Calu3 (cell line): ENCODE data around the gene BCAS3. TPM values are rescaled to one million over a fixed set of nuclear protein-coding genes. Genes with fewer than 3 reads are reported as not detected.

Experiments used
- BruUV-seq: library from RNA; stranded (reverse); fragments of 400-500 nt; replicated peaks from 2 replicates; lab custom pipeline; 2021; lab: Mats Ljungman, UMichigan
- CTCF ChIA-PET: fragments of 300-600 bp; sonication (Branson Sonifier 250); formaldehyde crosslinking; loops from one replicate; lab custom pipeline; 2022; ENCODE audit warnings: antibody characterized with exemption; lab: Charles Lee
- DNase-seq: peaks from one replicate; pipeline ENCODE4 v3.0.0; 2022
- H3K27ac Mint-ChIP-seq: one replicate; pipeline ENCODE4 v1.8.0; 2022; ENCODE audit warnings: mixed read lengths; ENCODE audit not compliant: unreplicated experiment
- H3K27me3 Mint-ChIP-seq: one replicate; pipeline ENCODE4 v1.8.0; 2022; ENCODE audit warnings: mixed read lengths; ENCODE audit not compliant: unreplicated experiment
- H3K36me3 Mint-ChIP-seq: one replicate; pipeline ENCODE4 v1.8.0; 2022; ENCODE audit warnings: mild to moderate bottlenecking, moderate library complexity, mixed read lengths; ENCODE audit not compliant: insufficient read depth, unreplicated experiment
- H3K4me1 Mint-ChIP-seq: one replicate; pipeline ENCODE4 v1.8.0; 2022; ENCODE audit warnings: mild to moderate bottlenecking, low read depth, mixed read lengths; ENCODE audit not compliant: unreplicated experiment
- H3K4me3 Mint-ChIP-seq: one replicate; pipeline ENCODE4 v1.8.0; 2022; ENCODE audit warnings: mild to moderate bottlenecking, low read depth, moderate library complexity, mixed read lengths; ENCODE audit not compliant: unreplicated experiment
- H3K9me3 Mint-ChIP-seq: one replicate; pipeline ENCODE4 v1.8.0; 2022; ENCODE audit warnings: low read depth, mixed read lengths; ENCODE audit not compliant: unreplicated experiment
- intact Hi-C: fragments of 100-400 bp; cut with micrococcal nuclease; formaldehyde crosslinking; loops from one replicate; pipeline ENCODE4 v1.10.0; 2022; ENCODE audit not compliant: unreplicated experiment
- total RNA-seq: library from RNA; stranded (reverse); gene quantifications from 2 replicates; pipeline ENCODE4 v1.2.3, GENCODE V29; 2022
- TF ChIP-seq, protein P1 (sequence below): fragments of 200-600 bp; IDR thresholded peaks from one replicate; pipeline ENCODE4 v1.8.0; 2022; ENCODE audit warnings: antibody characterized with exemption; ENCODE audit not compliant: unreplicated experiment

BCAS3 gene
- total RNA-seq, 1 experiment from 2014 or later, result 10.9 TPM

GRCh38 chr17:60641126-60641525 is 36.5 kb upstream of the BCAS3 start:
- BruUV-seq, result no TSS peak
- CTCF ChIA-PET, result no interaction called here
- TF ChIP-seq, protein P1, sequence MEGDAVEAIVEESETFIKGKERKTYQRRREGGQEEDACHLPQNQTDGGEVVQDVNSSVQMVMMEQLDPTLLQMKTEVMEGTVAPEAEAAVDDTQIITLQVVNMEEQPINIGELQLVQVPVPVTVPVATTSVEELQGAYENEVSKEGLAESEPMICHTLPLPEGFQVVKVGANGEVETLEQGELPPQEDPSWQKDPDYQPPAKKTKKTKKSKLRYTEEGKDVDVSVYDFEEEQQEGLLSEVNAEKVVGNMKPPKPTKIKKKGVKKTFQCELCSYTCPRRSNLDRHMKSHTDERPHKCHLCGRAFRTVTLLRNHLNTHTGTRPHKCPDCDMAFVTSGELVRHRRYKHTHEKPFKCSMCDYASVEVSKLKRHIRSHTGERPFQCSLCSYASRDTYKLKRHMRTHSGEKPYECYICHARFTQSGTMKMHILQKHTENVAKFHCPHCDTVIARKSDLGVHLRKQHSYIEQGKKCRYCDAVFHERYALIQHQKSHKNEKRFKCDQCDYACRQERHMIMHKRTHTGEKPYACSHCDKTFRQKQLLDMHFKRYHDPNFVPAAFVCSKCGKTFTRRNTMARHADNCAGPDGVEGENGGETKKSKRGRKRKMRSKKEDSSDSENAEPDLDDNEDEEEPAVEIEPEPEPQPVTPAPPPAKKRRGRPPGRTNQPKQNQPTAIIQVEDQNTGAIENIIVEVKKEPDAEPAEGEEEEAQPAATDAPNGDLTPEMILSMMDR, result no peak
- Mint-ChIP-seq H3K9me3 (no peaks in the 10 kb centered on the region), H3K36me3 (peaks cover 5% of the 10 kb centered on the region), H3K4me1 (no peaks in the 10 kb centered on the region), H3K27me3 (no peaks in the 10 kb centered on the region), H3K27ac (no peak overlapping the region), H3K4me3 (no peak overlapping the region)
- intact Hi-C loops, result no loop called here
- no peak for DNase-seq

DNA sequence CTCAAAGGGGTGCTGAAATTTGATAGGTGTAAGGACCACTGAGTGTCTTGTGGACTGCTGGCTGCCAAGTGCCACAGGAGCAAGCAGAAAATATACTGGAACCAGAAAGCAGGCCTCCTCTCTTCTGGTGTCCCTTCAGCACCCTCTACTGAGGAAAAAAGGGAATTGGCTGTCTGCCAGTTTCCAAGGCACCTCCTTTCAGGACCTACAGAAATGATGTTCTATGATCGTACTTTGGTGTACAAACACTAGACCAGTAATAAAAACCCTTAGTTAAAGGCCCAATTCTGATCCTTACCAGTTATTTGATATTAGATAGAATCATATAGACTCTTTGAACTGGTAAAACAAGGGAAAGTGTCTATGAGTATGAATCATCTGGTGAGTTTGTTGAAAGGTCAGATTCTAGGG is 35.8 kb upstream of the BCAS3 start:
- peak; percentile 73 for DNase-seq
- Mint-ChIP-seq H3K4me1 (no peaks in the 10 kb centered on the region), H3K4me3 (no peak overlapping the region), H3K27me3 (no peaks in the 10 kb centered on the region), H3K27ac (no peak overlapping the region), H3K36me3 (peaks cover 5% of the 10 kb centered on the region), H3K9me3 (no peaks in the 10 kb centered on the region)
- TF ChIP-seq, protein P1, result peak; percentile 36
- CTCF ChIA-PET, result no interaction called here
- no TSS peak for BruUV-seq
- intact Hi-C loops, result no loop called here

DNA sequence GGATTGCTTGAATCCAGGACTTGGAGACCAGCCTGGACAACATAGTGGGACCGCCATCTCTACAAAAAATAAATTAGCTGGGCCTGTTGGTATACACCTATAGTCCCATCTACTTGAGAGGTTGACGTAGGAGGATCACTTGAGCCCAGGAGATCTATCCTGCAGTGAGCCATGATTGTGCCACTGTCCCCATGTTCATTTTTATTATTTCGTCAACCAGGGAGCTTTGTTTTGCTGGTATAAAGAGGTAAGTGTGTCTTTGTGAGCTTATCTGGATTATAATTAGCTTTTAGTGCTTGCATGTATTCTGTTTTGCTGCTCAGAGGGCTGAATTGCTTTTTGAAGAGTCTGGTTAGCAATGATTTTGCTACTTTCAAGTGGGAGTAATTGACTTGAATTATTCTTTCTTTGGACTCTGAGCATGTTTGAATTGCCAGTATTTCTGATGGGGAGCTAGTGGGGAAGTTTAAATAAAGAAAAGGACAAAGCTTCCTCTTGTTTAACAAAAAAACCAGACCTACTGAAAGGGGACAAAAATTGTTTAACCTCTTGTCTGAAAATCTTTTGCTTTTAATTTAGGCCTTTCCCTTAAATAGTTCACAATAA is 31.6 kb upstream of the BCAS3 start:
- no peaks in the 10 kb centered on the region for H3K9me3 Mint-ChIP-seq
- TF ChIP-seq, protein P1, result no peak
- no peaks in the 10 kb centered on the region for H3K27me3 Mint-ChIP-seq
- BruUV-seq, result no TSS peak
- H3K27ac Mint-ChIP-seq, result no peak overlapping the region
- H3K4me3 Mint-ChIP-seq, result no peak overlapping the region
- CTCF ChIA-PET, result interaction anchor here (0.7 kb wide), 1 partner anchor 16 kb away, joined by 3 read pairs; no protein-coding TSS in a partner anchor
- intact Hi-C loops, result no loop called here
- H3K4me1 Mint-ChIP-seq, result no peaks in the 10 kb centered on the region
- peaks cover 8% of the 10 kb centered on the region for H3K36me3 Mint-ChIP-seq
- DNase-seq, result no peak

DNA sequence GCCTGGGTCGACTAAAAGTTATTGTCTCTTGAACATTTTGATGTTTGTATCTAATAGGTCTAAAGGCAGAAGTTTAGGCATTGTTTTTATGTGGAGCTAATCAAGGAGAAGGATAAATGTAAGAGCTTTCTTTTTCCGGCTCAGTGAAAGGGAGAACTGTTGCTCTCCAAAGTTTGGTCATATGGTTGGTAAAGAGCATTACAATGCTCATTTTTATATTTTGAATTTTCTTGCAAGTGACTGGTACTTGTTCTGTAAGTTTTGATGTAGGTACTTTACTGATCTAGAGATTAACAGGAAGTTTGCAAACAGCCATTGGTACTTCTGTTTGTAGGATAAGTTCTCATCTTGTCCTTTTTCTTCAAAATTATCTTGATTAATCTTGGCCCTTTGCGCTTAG is 30.9 kb upstream of the BCAS3 start:
- no peaks in the 10 kb centered on the region for H3K27me3 Mint-ChIP-seq
- no peak overlapping the region for H3K4me3 Mint-ChIP-seq
- BruUV-seq, result no TSS peak
- TF ChIP-seq, protein P1, result no peak
- H3K27ac Mint-ChIP-seq, result no peak overlapping the region
- H3K36me3 Mint-ChIP-seq, result peaks cover 8% of the 10 kb centered on the region
- no peaks in the 10 kb centered on the region for H3K4me1 Mint-ChIP-seq
- CTCF ChIA-PET, result interaction anchor here (0.7 kb wide), 1 partner anchor 17 kb away, joined by 3 read pairs; no protein-coding TSS in a partner anchor
- intact Hi-C loops, result no loop called here
- no peak for DNase-seq
- no peaks in the 10 kb centered on the region for H3K9me3 Mint-ChIP-seq
